NOMO-1 treated with DMSO at 0.1 percent for 48 hours (cell line): Measurements from ENCODE around the gene KIAA1217.
A peak's percentile ranks its signal among the peaks of the same experiment; 100 is the strongest.

Experiments
- DNase-seq: peaks from one replicate; lab custom pipeline; 2025; ENCODE audit not compliant: unreplicated experiment; lab: John Stamatoyannopoulos, UW

Gene KIAA1217

GRCh38 chr10:24485304-24485703 lies 276.4 kb downstream of the KIAA1217 start:
- no peak for DNase-seq

- no peak for DNase-seq
Observed at GRCh38 chr10:24488631-24489030, 279.7 kb downstream of the KIAA1217 start.

- DNase-seq = no peak
Observed at GRCh38 chr10:24493165-24493564, 284.2 kb downstream of the KIAA1217 start.

- DNase-seq = no peak
Observed at GRCh38 chr10:24494236-24494635, 285.3 kb downstream of the KIAA1217 start.

DNA sequence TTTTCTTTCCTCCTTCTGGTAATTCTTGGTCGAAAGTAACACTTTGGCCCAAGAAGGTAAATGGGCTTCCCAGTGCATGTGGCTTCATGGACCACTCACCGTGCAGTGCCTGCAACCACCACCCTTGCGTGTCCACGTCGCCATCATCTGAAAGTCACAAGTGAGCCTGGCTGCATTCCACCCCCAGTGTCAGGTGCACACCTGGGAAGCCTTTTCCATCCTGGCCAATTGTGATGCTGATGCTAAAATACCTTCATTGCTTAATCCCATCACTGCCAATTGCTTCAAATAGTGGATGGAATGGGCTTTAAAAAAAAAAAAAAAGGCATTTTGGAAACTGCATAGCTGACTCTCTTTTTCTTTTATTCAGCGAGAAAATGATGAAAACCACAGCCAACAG lies 285.8 kb downstream of the KIAA1217 start:
- DNase-seq = no peak

GRCh38 chr10:24495666-24496460 lies 286.9 kb downstream of the KIAA1217 start:
- DNase-seq = no peak

- no peak for DNase-seq
Observed at GRCh38 chr10:24496906-24497305, 288.0 kb downstream of the KIAA1217 start.

DNA sequence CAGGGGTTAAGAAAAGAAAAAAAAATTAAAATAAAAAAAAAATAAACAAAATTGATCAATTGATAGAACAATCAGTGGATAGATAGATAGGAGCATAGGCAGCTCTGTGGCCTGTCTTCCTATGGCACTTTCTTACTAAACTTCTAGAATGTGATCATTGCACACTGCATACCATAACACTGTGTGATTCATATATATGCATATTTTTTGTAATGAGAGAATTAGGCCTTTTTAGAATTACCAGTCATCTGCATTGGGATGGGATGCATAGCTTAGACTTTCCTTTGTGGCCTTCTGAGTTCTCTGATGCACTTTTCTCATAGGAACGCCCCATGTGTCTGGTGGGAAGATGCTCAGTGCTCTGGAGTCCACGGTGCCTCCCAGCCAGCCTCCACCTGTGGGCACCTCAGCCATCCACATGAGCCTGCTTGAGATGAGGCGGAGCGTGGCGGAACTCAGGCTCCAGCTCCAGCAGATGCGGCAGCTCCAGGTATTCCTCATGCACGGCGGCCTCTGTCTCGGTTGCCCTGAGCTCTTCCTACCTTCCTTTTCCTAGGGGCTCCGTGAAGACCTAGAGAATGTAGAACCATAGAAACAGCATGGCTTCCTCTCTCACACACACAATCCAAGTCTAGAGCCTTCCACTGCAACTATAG lies 292.2 kb downstream of the KIAA1217 start:
- DNase-seq = no peak

GRCh38 chr10:24502006-24502405 lies 293.1 kb downstream of the KIAA1217 start:
- DNase-seq = no peak

DNA sequence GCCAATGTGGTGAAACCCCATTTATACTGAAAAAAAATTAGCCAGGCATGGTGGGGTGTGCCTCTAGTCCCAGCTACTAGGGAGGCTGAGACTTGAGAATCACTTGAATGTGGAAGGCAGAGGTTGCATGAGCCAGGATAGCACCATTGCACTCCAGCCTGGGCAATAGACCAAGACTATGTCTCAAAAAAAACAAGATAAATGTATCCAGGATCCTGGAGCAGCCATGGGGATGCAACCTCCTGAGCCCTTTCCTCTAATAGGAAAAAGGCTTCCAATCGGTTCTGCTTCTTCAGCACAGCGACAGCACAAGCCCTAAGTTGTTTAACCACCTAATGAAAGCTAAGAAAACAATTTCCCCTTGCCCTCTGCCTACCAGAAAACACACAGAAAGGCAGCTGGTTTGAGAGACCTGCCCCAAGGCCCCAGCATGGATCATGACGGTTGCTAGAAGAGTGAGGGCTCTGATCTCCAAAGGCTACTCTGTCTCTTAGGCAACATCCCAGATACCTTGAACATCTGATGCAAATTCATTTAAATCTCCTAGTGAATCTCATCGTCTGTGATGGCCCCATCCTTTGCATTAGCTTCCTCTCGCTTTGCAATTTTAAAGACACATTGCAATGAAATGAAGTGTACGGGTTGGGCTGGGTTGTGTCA lies 294.0 kb downstream of the KIAA1217 start:
- no peak for DNase-seq

GRCh38 chr10:24503461-24504320 lies 294.8 kb downstream of the KIAA1217 start:
- peak; percentile 37 for DNase-seq

DNA sequence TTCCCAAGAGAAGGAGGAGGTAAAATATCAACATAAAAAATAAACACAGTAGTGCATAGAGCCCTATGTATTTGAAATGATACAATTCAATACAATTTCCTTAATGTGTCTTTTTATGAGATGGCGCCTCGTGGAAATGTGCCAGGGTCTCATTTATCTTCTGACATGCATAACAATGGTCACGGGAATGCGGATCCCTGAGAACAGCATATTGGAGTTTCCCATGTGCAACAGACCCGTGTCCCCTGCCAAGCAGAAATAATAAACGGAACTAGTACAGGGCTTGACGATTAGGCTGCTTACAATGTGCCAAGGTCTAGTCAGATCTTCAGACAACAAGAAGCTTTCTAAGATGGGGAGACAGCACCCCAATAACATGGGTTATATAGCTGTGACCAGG lies 296.8 kb downstream of the KIAA1217 start:
- DNase-seq = no peak

- peak; percentile 2 for DNase-seq
Observed at GRCh38 chr10:24513155-24513554, 304.2 kb downstream of the KIAA1217 start.

DNA sequence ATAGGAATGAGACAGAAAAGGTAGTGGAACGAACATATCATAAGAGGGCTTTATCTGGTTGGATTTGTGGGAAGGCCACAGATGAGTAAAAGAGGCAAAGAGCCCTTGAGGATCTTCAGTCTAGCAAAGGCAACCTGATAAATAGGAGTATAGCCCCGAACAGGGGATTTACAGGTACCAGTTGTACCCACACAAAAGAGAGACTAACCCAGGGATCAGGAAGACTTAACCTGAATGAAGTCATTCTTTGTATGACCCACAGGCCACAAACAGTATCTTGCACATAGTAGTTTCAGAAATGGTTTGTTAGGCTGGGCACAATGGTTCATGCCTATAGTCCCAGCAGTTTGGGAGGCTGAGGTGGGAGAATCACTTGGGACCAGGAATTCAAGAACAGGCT lies 306.5 kb downstream of the KIAA1217 start:
- no peak for DNase-seq

DNA sequence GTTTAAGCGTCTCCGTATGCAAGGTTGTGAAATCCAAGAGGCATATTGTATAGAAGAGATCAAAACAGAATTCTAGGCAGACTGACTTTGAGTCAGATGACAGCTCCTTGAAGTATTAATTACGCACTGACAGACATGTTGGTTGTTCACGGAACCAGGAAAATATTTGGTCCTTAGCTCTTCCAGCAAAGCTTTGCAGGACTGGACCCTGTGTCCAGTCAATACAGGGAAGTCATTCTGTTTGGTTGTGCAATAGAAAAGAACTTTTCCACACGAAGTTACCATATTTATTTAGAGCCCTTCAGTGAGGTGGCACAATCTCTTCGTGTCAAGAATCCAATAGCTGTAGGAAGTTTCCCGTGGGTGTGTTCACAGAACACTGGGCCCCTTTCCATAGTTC lies 309.5 kb downstream of the KIAA1217 start:
- DNase-seq = no peak

GRCh38 chr10:24518981-24519597 lies 310.2 kb downstream of the KIAA1217 start:
- DNase-seq = peak; percentile 7

DNA sequence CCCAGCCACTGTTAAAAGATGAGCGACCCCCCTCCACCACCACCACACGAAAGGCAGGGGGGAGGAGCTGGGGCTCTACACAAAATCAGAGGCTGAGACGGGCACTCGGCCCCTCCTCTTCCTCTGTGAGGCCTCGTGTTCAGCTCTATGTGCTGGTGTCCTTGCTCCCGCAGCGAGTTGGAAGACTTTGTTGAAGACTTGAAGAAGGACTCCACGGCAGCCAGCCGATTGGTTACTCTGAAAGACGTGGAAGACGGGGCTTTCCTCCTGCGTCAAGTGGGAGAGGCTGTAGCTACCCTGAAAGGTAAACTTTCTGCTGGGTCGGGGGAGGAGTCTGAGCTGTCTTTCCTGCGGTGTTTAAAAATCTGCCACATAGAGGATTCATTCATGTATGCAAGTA lies 311.0 kb downstream of the KIAA1217 start:
- DNase-seq = no peak

GRCh38 chr10:24524314-24524713 lies 315.4 kb downstream of the KIAA1217 start:
- DNase-seq = no peak

DNA sequence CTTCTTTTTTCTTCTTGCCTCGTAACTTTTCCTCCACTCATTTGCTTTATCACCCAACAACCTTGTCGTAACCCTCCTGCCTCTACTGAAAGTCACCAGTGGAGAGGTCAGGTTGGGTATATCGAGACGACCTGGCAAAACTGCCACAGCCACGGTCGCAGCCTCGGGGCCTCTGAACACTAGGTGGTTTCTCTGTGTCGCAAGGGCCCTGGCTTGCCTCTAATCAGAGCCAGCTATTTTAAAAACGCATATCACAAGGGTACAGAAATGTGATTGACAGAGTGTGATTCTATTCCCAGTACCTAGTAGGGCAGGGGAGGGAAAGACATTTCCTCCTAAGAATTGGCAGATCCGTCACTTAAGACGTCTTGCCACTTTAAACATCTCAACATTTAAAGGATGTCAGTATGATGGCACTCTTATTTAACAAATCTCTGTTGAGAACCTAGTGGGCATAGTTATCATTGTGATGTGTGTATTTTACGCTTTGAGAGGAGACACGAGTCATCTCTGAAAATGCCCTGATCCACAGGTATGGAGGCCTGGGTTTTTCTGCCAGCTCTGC lies 317.2 kb downstream of the KIAA1217 start:
- DNase-seq = no peak

GRCh38 chr10:24528946-24529345 lies 320.0 kb downstream of the KIAA1217 start:
- no peak for DNase-seq
